AG04450 (cell line): ENCODE results near the gene RTP5. TPM values are rescaled to one million over a fixed set of nuclear protein-coding genes. Genes with fewer than 3 reads are reported as not detected.

Source experiments
- CTCF ChIA-PET: fragments of 300-600, 350-600 bp; formaldehyde crosslinking; extraction: SDS; loops from one replicate; lab custom pipeline; 2022; ENCODE audit warnings: antibody characterized with exemption, inconsistent platforms; lab: Charles Lee
- POLR2A ChIA-PET: fragments of 350-600 bp; formaldehyde crosslinking; extraction: SDS; loops from one replicate; lab custom pipeline; 2021; ENCODE audit warnings: antibody characterized with exemption, inconsistent platforms; lab: Yijun Ruan, JAX
- DNase-seq: peaks from one replicate; pipeline ENCODE4 v3.0.0-alpha.2; 2011; ENCODE audit warnings: low read depth, low spot score
- H3K27ac ChIP-seq: one replicate; pipeline ENCODE4 v1.5.1; 2012; ENCODE audit warnings: low read depth, low read length, control low read depth
- H3K27me3 ChIP-seq: one replicate; pipeline ENCODE4 v1.6.0; 2012; ENCODE audit warnings: low read length; ENCODE audit not compliant: control insufficient read depth, insufficient read depth
- H3K4me3 ChIP-seq: 2 replicates; pipeline ENCODE4 v1.5.1; 2011; ENCODE audit warnings: mild to moderate bottlenecking, low read depth, low read length, control low read depth
- H3K9me3 ChIP-seq: 2 replicates; pipeline ENCODE4 v1.5.1; 2012; ENCODE audit warnings: low read length; ENCODE audit not compliant: control insufficient read depth, insufficient read depth
- CTCF ChIP-seq: IDR thresholded peaks from 2 replicates; pipeline ENCODE4 v1.5.1; 2011; ENCODE audit warnings: low read depth, low read length, control low read depth, inconsistent platforms
- polyA plus RNA-seq: library from polyadenylated mRNA; depleted of rRNA; stranded (reverse); fragments of >200 nt; gene quantifications from 2 replicates; pipeline ENCODE4 v1.2.3, GENCODE V29; 2011

Gene RTP5
- polyA plus RNA-seq, 1 experiment: not detected

- Histone ChIP-seq H3K27ac (no peak overlapping the region), H3K9me3 (peaks cover 11% of the 10 kb centered on the region; the same call in 1 of the 2 replicates), H3K27me3 (peaks cover 32% of the 10 kb centered on the region), H3K4me3 (no peak overlapping the region)
- no peak for DNase-seq
- TF ChIP-seq CTCF: no peak; the same call in 1 of the 2 replicates
- CTCF ChIA-PET: no interaction called here
- POLR2A ChIA-PET: no interaction called here
Observed at GRCh38 chr2:241865957-241866789, 3.4 kb upstream of the RTP5 start.

- Histone ChIP-seq H3K9me3 (peaks cover 11% of the 10 kb centered on the region; the same call in 1 of the 2 replicates), H3K27me3 (peaks cover 32% of the 10 kb centered on the region), H3K4me3 (no peak overlapping the region), H3K27ac (no peak overlapping the region)
- DNase-seq: no peak
- TF ChIP-seq CTCF: no peak
- ChIA-PET POLR2A (no interaction called here), CTCF (no interaction called here)
Observed at GRCh38 chr2:241866790-241867645, 2.5 kb upstream of the RTP5 start.

GRCh38 chr2:241867776-241868420, 1.6 kb upstream of the RTP5 start:
- Histone ChIP-seq H3K4me3 (no peak overlapping the region), H3K27ac (no peak overlapping the region), H3K9me3 (peaks cover 12% of the 10 kb centered on the region; the same call in 1 of the 2 replicates), H3K27me3 (peaks cover 32% of the 10 kb centered on the region)
- POLR2A ChIA-PET: no interaction called here
- DNase-seq: no peak
- no peak for TF ChIP-seq CTCF
- CTCF ChIA-PET: interaction anchor here (1.4 kb wide), 1 partner anchor 9 kb away, joined by 4 read pairs; the partner anchor contains the start of gene PDCD1

- no peak for DNase-seq
- no peak overlapping the region for H3K27ac ChIP-seq
- ChIA-PET CTCF (interaction anchor here (0.6 to 1.4 kb wide), 4 partner anchors 9 to 789 kb away, joined by 3 to 12 read pairs (median 4); partner anchors contain the start of gene PDCD1), POLR2A (no interaction called here)
- H3K9me3 ChIP-seq: peaks cover 15% of the 10 kb centered on the region
- no peak overlapping the region for H3K4me3 ChIP-seq
- no peak for TF ChIP-seq CTCF
- peaks cover 30% of the 10 kb centered on the region for H3K27me3 ChIP-seq
Observed at GRCh38 chr2:241868661-241869081, 858 bp upstream of the RTP5 start.
